K562 (cell line): ENCODE measurements around the gene CDKN1B. TPM values are rescaled to one million over a fixed set of nuclear protein-coding genes. Genes with fewer than 3 reads are reported as not detected.

Source experiments
- BDP1 ChIP-seq: IDR thresholded peaks from 3 replicates; pipeline ENCODE4 v1.6.1; 2011; ENCODE audit not compliant: insufficient read length, insufficient read depth
- CXXC5 ChIP-seq: fragments of 250-450 bp; sonication (Bioruptor Pico); IDR thresholded peaks from 2 replicates; pipeline ENCODE4 v1.8.0; 2022; ENCODE audit warnings: inconsistent platforms, mild to moderate bottlenecking, moderate library complexity
- E2F6 ChIP-seq, 2 experiments: IDR thresholded peaks; 2 replicates each; pipeline ENCODE4 v1.6.1; 2011; ENCODE audit warnings: borderline replicate concordance in 1 of 2, control low read depth in 1 of 2, low read depth in 1 of 2, low read length in 1 of 2, mild to moderate bottlenecking in 1 of 2, mixed read lengths in 1 of 2, moderate library complexity in 1 of 2; ENCODE audit not compliant: insufficient read depth in 1 of 2, insufficient read length in 1 of 2, poor library complexity in 1 of 2, severe bottlenecking in 1 of 2; ENCODE audit errors: extremely low read depth in 1 of 2
- EP400 ChIP-seq: fragments of 450-650 bp; IDR thresholded peaks from 2 replicates; pipeline ENCODE4 v1.6.1; 2017; ENCODE audit warnings: antibody characterized with exemption, mild to moderate bottlenecking, moderate library complexity
- ERF ChIP-seq: fragments of 450-650 bp; formaldehyde crosslinking; IDR thresholded peaks from 2 replicates; pipeline ENCODE4 v1.4.0; 2020; ENCODE audit warnings: mild to moderate bottlenecking, mixed read lengths
- GTF2E2 ChIP-seq: fragments of 200-800 bp; sonication (Bioruptor generic); IDR thresholded peaks from 2 replicates; pipeline ENCODE4 v1.6.1; 2016; ENCODE audit warnings: missing genetic modification characterization, missing compliant biosample characterization
- KDM5B ChIP-seq: fragments of 200-600 bp; sonication (generic); IDR thresholded peaks from 2 replicates; pipeline ENCODE4 v1.6.1; 2012; ENCODE audit warnings: low read depth, mild to moderate bottlenecking, moderate library complexity, low read length, control low read depth, inconsistent platforms; ENCODE audit not compliant: insufficient replicate concordance
- NFRKB ChIP-seq: fragments of 450-650 bp; IDR thresholded peaks from 2 replicates; pipeline ENCODE4 v1.6.1; 2016; ENCODE audit warnings: low read depth
- NR0B1 ChIP-seq: fragments of 450-650 bp; IDR thresholded peaks from one replicate; pipeline ENCODE4 v1.6.1; 2018; ENCODE audit warnings: mild to moderate bottlenecking, moderate library complexity; ENCODE audit not compliant: partially characterized antibody
- NR2C2 ChIP-seq, 2 experiments: fragments of 200-800 bp in 1 of 2; sonication (Bioruptor generic) in 1 of 2; sonication (generic) in 1 of 2; formaldehyde crosslinking in 1 of 2; IDR thresholded peaks; 2 replicates each; pipeline versions ENCODE4 v1.6.1 to v1.8.0; 2016 to 2022; ENCODE audit warnings: mild to moderate bottlenecking in 1 of 2, missing compliant biosample characterization in 1 of 2, missing genetic modification characterization in 1 of 2, missing genetic modification reagents in 1 of 2
- PBX2 ChIP-seq, 2 experiments: IDR thresholded peaks in 1 of 2; conservative IDR thresholded peaks in 1 of 2; 2 replicates each; pipeline ENCODE4 v1.6.1; 2016; ENCODE audit warnings: low read depth in 2 of 2, mild to moderate bottlenecking in 1 of 2, missing compliant biosample characterization in 1 of 2, missing genetic modification characterization in 1 of 2, moderate library complexity in 1 of 2
- PHF20 ChIP-seq: fragments of 450-650 bp; IDR thresholded peaks from 2 replicates; pipeline ENCODE4 v1.6.1; 2018; ENCODE audit not compliant: partially characterized antibody
- POLR2G ChIP-seq: fragments of 200-400 bp; formaldehyde crosslinking; IDR thresholded peaks from 2 replicates; pipeline ENCODE4 v1.6.1; 2017; ENCODE audit warnings: low read depth, mild to moderate bottlenecking, antibody characterized with exemption, low read length, moderate library complexity
- PPARD ChIP-seq: fragments of 250-450 bp; sonication (Bioruptor Pico); IDR thresholded peaks from 2 replicates; pipeline ENCODE4 v1.8.0; 2022; ENCODE audit warnings: inconsistent platforms, mild to moderate bottlenecking, moderate library complexity
- PRPF4 ChIP-seq: fragments of 200-400 bp; formaldehyde crosslinking; IDR thresholded peaks from one replicate; pipeline ENCODE4 v1.6.1; 2017; ENCODE audit warnings: low read length, low read depth, mild to moderate bottlenecking; ENCODE audit not compliant: insufficient read depth, poor library complexity, severe bottlenecking
- SMARCC2 ChIP-seq: fragments of 450-650 bp; IDR thresholded peaks from 2 replicates; pipeline ENCODE4 v1.6.1; 2017; ENCODE audit warnings: antibody characterized with exemption, moderate library complexity, mild to moderate bottlenecking, low read depth
- ZNF512 ChIP-seq: IDR thresholded peaks from 2 replicates; pipeline ENCODE4 v1.6.1; 2016; ENCODE audit warnings: missing genetic modification characterization, missing compliant biosample characterization
- polyA plus RNA-seq, 8 experiments: library from polyadenylated mRNA; depleted of rRNA in 4 of 8; stranded (reverse) in 5 of 8; unstranded in 3 of 8; fragments of >200 nt; fragmentation: Nextera tagmentation in 2 of 8; fragmentation: Illumina TruSeq in 1 of 8; extraction: Ambion mirVana in 2 of 8; extraction: Trizol in 1 of 8; gene quantifications; 2 replicates each; pipeline versions ENCODE4 v1.2.1 to v1.2.3, GENCODE V29; 2011 to 2014; ENCODE audit warnings: inconsistent platforms in 1 of 8, missing spikeins in 1 of 8
- total RNA-seq, 7 experiments: library from RNA; depleted of rRNA in 6 of 7; stranded (reverse); fragments of >200 nt in 6 of 7; fragmentation: Illumina TruSeq in 2 of 7; extraction: Trizol in 2 of 7; gene quantifications; 2 replicates each; pipeline versions ENCODE4 v1.2.1 to v1.2.3, GENCODE V29; 2011 to 2021; ENCODE audit warnings: low replicate concordance in 1 of 7

The CDKN1B gene
- total and polyA plus RNA-seq, 9 of the 15 experiments (the other 6 are each of a cell fraction or from before 2014, with no cell fraction given): 2.6 to 35.2 (median 15.5) TPM

GRCh38 chr12:12696562-12697383 is 20.4 kb upstream of the CDKN1B start (continued):
- no peak for TF ChIP-seq PBX2 (CRISPR knock-in tag; IDR thresholded peaks at IDR 0.05; ENCODE audit: low read depth)
- peak; percentile 48 for TF ChIP-seq PBX2 (tag; conservative IDR thresholded peaks at IDR 0.05; ENCODE audit: low read depth)
- TF ChIP-seq NFRKB: peak; percentile 67; the same call in 1 of the 2 replicates
- no peak for TF ChIP-seq PRPF4
- no peak for TF ChIP-seq PPARD (CRISPR knock-in tag)
- TF ChIP-seq CXXC5 (CRISPR knock-in tag): peak; percentile 33; the same call in 1 of the 2 replicates
- TF ChIP-seq POLR2G: peak; percentile 74
- TF ChIP-seq GTF2E2: 0 out of 2 replicates have a peak, but pooled peaks have one; percentile 47
- TF ChIP-seq ERF: no peak
- 0 out of 2 replicates have a peak, but pooled peaks have one; percentile 3 for TF ChIP-seq EP400
- TF ChIP-seq NR0B1: no peak
- TF ChIP-seq ZNF512 (tag): no peak
- no peak for TF ChIP-seq BDP1
- TF ChIP-seq SMARCC2: no peak
- peak in 1 of 2 experiments; percentile 28 for TF ChIP-seq E2F6 (IDR thresholded peaks at IDR 0.05; ENCODE audit: borderline replicate concordance in 1 of 2, extremely low read depth in 1 of 2, insufficient read depth in 1 of 2, insufficient read length in 1 of 2, low read depth in 1 of 2, low read length in 1 of 2, poor library complexity in 1 of 2, severe bottlenecking in 1 of 2)
- TF ChIP-seq KDM5B: peak; percentile 70
- TF ChIP-seq NR2C2 (CRISPR knock-in tag; IDR thresholded peaks at IDR 0.05): no peak
- peak; percentile 47; the same call in 1 of the 2 replicates for TF ChIP-seq NR2C2 (tag; IDR thresholded peaks at IDR 0.05)
- TF ChIP-seq PHF20: no peak
